DMS 273 treated with DMSO at 0.1 percent for 48 hours (cell line): ENCODE results near the gene BCL11A.
A peak's percentile ranks its signal among the peaks of the same experiment; 100 is the strongest.

Source experiments
- DNase-seq: peaks from one replicate; lab custom pipeline; 2025; lab: John Stamatoyannopoulos, UW

Gene BCL11A

GRCh38 chr2:60505240-60505879, 48.1 kb downstream of the BCL11A start:
- no peak for DNase-seq

- DNase-seq, result no peak
These were observed 49.4 kb downstream of the BCL11A start for GRCh38 chr2:60504049-60504448.

DNA sequence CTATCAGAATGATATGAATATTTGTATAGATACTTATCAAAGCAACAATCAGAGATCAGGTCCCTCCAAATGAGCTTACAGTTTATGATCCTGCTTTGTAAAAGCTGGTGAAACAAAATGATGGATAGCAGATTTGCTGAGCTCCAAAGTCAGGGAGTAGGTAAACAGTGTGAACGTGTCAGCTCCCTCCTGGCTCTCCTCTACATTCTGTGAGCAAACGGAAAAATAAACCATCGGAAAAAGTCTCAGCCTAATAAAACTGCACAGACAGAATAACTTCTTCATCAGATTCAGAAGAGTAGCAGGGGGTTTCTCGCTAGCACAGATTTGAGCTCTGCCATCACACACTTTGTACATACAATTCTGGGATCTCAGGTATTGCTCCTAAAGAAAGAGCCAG, 51.3 kb downstream of the BCL11A start:
- DNase-seq, result no peak

DNA sequence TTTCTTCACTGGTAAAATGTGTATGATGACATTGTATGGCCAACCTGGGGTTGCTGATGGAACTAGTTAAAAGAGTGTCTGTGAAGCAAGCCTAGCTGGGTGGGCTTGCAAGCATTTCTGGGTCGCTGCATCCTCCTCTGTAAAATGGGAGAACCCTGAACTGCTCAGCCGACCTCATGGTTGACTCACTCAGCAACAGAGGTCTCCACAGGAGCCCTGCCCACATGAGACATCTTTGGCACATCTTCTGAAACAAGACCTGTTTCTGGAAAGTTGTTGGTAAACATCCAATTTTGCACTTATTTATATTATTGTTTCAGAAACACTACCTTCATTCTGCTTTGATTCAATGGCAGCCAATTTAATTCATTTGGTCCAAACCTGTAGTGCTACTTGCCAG, 52.6 kb downstream of the BCL11A start:
- DNase-seq, result no peak

DNA sequence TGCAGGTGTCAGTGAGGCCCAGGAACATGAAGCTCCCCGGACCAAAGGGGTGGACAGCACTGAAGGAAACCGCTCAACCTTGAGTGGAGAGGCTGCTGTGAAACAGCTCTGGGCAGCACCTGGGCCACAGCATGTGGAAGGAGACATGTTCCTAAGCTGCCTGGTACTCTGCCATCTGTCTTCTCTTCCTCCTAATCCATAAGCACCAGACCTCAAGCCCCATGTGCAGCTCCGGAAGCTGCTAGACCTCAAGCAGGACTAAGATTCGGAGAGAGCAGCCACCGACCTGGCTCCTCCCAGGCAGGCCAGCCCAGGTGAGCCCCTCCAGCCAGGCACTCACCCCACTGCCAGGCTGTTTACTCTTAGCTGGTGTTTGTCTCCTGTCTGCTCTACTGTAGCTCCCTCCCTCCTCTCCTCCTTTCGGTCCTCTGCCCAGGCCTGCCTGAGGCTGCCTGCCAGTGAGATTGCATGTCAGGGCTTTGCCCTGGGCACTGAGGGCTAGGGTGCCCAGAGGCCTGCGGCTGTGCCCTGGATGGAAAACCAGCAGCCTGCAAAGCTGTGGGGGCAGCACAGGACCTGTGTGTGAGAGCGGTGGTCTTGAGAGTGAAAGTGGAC, 53.7 kb downstream of the BCL11A start:
- DNase-seq, result peak; percentile 26

DNA sequence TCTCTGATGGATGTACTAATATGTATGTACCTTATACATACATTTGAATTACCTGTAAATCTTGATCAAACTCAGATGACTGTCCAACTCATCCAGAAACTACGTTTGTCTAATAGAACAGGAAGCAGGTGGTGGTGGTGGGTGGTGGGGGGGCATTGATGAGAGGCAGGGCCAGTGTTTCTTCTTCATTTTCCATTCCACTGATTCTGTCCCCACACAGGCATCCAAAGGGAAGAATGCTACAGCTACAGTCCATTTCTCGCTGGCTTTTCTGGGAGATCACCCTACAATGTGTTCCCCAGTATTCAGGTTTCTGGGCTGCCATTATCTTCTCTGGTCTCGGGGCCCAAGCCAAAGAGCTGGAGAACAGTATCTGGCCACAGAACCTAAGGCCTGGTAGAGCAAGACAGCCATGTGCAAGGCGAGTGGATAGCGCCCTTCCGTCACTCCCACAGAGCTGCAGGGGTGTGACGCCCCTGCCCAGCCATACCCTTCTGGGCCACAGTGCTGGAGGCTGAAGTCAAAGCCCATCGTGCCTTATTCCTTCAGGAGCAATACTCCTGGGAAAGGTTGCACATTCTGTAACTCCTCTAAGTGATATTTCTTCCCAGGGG, 54.5 kb downstream of the BCL11A start:
- DNase-seq, result no peak

- DNase-seq, result no peak
These were observed 55.2 kb downstream of the BCL11A start for GRCh38 chr2:60498127-60498815.

GRCh38 chr2:60497500-60497899, 56.0 kb downstream of the BCL11A start:
- DNase-seq, result no peak

DNA sequence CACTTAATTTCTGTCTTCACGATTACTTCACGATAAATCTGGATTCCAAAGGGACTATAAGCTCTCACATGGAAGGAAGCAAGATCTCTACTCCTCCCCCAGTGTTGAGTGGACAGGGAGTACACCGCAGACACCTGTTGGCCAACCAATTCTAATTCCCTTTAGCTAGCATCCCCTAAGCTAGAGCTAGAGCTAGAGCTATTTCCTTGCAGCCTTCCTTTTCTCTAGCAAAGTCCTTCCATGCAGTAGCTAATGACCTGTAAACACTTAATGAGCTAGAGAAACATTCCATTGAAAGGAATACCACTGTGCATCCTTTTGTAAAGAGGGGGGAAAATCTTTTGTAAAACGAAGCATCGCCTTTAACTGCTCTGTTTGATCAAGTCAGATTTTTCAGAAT, 56.5 kb downstream of the BCL11A start:
- DNase-seq, result no peak

GRCh38 chr2:60496475-60496874, 57.0 kb downstream of the BCL11A start:
- DNase-seq, result no peak

GRCh38 chr2:60495041-60495625, 58.3 kb downstream of the BCL11A start:
- no peak for DNase-seq

GRCh38 chr2:60493804-60494387, 59.6 kb downstream of the BCL11A start:
- DNase-seq, result no peak

GRCh38 chr2:60492548-60492947, 60.9 kb downstream of the BCL11A start:
- DNase-seq, result no peak

DNA sequence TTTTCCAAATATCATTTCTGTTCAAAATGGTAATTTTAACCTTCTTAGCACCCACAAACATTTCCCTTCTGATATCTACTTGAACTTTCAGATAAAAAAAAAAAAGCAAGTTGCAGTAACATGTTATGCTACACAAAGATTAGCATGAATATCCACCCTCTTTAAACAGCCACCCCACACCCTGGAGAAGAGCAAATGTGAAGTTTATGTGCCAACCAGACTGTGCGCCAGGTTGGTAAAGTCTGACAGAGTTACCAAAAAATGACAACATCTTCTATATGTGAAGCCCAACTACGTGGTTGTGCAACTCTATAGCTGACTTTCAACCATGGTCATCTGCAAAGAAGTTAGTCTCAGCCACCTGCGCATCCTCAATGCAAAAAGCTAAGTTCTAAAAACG, 62.6 kb downstream of the BCL11A start:
- DNase-seq, result no peak

- DNase-seq, result no peak
These were observed 63.0 kb downstream of the BCL11A start for GRCh38 chr2:60490441-60490840.

GRCh38 chr2:60489289-60489688, 64.2 kb downstream of the BCL11A start:
- no peak for DNase-seq

- no peak for DNase-seq
These were observed 65.2 kb downstream of the BCL11A start for GRCh38 chr2:60488291-60488690.

- no peak for DNase-seq
These were observed 66.3 kb downstream of the BCL11A start for GRCh38 chr2:60487174-60487573.

GRCh38 chr2:60486551-60486950, 66.9 kb downstream of the BCL11A start:
- DNase-seq, result no peak

DNA sequence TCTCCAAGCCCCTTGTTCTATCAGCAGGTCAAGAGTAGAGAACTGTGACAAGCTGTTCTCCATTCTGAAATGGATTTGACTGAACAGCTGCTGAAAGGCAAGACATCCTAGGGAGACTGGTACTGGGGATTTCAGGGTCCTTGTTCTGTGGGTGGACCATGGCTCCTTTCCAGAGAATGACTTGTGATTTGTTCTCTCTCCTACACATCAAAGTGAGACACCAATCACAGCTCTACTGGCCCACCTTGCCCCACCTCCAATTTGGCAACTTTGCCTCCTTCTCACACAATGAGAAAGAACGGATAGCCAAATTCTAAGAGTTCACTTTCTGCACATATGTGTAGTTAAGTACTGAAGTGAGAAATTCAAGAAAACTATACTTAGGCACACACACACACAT, 67.4 kb downstream of the BCL11A start:
- no peak for DNase-seq

DNA sequence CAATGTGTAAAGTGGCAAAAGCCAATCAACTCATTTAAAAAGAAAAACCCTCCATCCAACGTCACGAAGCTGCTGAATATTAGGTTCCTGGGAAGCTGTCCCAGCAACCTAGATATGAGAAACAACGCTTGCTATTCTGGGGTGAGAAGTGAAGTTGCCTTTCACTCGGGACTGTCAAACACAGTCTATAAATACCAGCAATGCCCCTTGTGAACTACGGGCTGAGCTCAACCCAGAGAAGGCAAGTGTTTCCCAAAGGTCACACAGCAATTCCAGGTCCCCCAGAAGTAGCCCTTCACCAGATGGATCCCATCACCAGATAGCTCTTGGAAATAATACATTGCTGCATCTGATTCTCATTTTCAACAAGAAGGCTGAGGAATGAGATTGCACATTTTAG, 67.9 kb downstream of the BCL11A start:
- DNase-seq, result no peak

- DNase-seq, result no peak
These were observed 68.4 kb downstream of the BCL11A start for GRCh38 chr2:60485055-60485454.
